HG03045 (cell line): Measurements from ENCODE around the gene MRPL4.
A peak's percentile ranks its signal among the peaks of the same experiment; 100 is the strongest.

Experiments
- ATAC-seq: cut with Tn5 transposase; IDR thresholded peaks from one replicate; pipeline ENCODE4 v1.9.1; 2021; ENCODE audit warnings: mild to moderate bottlenecking, moderate library complexity; ENCODE audit not compliant: unreplicated experiment

Gene MRPL4

GRCh38 chr19:10251792-10252694 is at the start of gene MRPL4:
Gene MRPL4 (plus strand): TSS chr19:10252214. CDS start chr19:10252254, 40 bp downstream.
- peak; percentile 83 for ATAC-seq

- ATAC-seq: no peak
Observed at GRCh38 chr19:10203686-10204085, 48.3 kb upstream of the MRPL4 start.

GRCh38 chr19:10205636-10206035 is 46.4 kb upstream of the MRPL4 start:
- no peak for ATAC-seq

DNA sequence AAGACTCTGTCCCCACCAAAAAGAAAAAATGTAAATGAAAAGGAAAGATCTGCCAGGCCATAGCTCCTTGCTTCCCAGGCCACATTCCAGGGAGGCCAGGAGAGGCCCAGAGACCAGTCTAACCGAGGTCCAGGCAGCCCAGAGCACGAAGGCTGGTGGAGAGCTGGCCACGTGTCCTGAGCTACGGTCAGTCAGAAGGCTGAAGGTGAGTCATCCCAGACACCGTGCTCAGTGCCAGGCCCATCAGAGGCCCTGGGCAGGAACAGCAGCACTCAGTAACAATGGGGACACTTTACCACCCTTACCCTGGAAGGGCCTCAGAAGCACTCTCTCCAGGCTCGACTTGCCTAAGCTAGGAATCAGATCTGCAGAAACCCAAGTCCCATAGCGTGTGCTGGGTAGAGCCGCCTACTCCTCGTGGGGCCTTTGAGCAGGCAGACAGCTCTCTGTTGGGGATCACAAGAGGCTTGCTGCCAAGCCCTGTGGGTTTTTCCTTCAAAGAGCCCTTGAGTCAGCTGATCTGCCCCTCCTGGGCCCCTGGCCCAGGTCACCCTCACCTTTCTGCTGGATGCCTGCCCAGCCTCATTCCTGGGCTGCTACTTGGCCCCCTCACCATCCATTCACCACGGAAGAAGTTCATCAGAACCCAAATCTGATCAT is 45.7 kb upstream of the MRPL4 start:
- ATAC-seq: no peak

DNA sequence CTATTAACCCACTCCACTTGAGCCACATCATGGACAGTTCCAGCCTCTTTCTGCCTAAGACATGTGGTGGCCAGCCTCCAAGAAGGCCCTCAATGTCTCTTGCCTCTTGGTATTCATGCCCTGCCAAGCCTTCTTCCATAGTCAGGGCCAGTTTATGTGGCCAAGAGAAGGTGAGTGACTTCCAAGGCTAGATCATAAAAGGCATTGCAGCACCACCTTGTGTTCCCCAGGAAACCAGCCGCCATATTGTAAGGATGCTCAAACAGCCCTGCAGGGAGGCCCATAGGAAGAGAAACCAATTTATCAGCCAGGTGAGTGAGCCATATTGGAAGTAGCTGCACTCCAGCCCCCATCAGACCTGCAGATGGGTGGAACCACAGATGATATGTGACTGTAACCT is 45.0 kb upstream of the MRPL4 start:
- ATAC-seq: no peak

DNA sequence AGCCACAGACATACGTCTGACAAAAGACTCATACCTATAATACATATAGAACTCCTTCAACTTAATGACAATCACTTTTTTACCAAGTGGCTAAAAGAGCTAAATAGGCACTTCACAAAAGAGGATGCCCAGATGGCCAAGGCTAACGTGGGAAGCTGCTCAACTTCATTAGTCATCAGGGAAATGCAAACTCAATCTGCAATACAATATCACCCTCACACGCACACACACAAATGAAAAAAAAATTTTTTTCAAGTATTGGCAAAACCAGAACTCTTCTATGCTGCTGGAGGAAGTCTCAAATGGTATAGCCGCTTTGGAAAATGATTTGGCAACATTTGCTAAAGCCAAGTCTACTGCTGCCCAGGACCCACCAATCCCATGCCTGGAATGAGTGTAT is 42.7 kb upstream of the MRPL4 start:
- ATAC-seq: no peak

- ATAC-seq: no peak
Observed at GRCh38 chr19:10211061-10211460, 41.0 kb upstream of the MRPL4 start.

- no peak for ATAC-seq
Observed at GRCh38 chr19:10211691-10212090, 40.3 kb upstream of the MRPL4 start.

- ATAC-seq: no peak
Observed at GRCh38 chr19:10214784-10215183, 37.2 kb upstream of the MRPL4 start.

- no peak for ATAC-seq
Observed at GRCh38 chr19:10217085-10217484, 34.9 kb upstream of the MRPL4 start.

- ATAC-seq: peak; percentile 65
Observed at GRCh38 chr19:10219678-10220077, 32.3 kb upstream of the MRPL4 start.

DNA sequence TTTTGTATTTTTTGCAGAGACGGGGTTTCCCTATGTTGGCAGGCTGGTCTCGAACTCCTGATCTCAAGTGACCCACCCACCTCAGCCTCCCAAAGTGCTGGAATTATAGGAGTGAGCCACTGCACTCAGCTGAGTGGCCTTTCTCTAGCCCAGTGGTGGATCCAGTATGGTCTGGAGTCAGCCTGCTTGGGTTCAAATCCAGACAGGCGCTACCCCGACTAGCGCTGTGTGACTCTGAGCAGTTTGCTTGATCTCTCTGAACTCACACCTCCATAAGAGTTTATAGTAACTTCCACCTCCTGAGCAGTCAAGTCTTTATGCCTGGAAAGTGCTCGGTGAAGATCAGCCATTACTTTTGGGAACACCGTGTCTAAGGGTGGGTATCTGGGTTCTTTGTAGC is 31.3 kb upstream of the MRPL4 start:
- no peak for ATAC-seq

- ATAC-seq: no peak
Observed at GRCh38 chr19:10222201-10222890, 29.7 kb upstream of the MRPL4 start.

DNA sequence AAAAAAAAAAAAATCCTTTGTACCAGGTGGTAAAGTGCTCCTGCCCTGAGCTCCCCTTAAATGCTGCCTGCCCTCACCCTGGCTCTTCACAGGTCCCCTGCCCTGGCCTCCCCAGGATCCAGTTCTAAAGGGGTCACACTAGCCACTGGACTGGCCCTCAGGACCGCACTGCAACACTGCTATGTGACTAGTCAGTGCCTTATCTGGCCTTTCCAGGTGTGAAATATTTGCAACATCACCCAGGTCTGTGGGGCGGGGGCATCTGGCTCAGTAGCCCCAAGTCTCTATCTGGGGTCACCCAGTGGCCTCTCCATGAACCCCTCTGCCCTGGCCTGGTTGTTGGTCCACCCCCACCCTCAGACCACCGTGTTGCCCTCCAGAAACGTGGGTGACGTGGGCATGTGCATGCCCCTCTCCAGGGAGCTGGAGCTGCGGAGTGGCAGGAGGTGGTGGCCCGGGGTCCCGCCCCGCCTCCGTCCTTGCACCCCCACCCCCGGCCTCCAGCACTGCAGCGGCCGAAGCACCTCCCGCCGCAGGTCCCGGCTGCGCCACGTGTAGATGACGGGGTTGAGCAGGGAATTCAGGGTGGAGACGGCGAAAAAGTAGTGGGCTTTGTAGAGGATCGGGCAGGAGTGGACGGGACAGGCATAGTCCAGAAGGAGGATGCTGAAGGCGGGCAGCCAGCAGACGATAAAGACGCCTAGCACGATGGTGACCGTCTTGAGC is 28.4 kb upstream of the MRPL4 start:
- ATAC-seq: no peak

- no peak for ATAC-seq
Observed at GRCh38 chr19:10224337-10224736, 27.7 kb upstream of the MRPL4 start.

- ATAC-seq: no peak
Observed at GRCh38 chr19:10226021-10226375, 26.0 kb upstream of the MRPL4 start.

GRCh38 chr19:10226376-10227025 is 25.5 kb upstream of the MRPL4 start:
- ATAC-seq: no peak

DNA sequence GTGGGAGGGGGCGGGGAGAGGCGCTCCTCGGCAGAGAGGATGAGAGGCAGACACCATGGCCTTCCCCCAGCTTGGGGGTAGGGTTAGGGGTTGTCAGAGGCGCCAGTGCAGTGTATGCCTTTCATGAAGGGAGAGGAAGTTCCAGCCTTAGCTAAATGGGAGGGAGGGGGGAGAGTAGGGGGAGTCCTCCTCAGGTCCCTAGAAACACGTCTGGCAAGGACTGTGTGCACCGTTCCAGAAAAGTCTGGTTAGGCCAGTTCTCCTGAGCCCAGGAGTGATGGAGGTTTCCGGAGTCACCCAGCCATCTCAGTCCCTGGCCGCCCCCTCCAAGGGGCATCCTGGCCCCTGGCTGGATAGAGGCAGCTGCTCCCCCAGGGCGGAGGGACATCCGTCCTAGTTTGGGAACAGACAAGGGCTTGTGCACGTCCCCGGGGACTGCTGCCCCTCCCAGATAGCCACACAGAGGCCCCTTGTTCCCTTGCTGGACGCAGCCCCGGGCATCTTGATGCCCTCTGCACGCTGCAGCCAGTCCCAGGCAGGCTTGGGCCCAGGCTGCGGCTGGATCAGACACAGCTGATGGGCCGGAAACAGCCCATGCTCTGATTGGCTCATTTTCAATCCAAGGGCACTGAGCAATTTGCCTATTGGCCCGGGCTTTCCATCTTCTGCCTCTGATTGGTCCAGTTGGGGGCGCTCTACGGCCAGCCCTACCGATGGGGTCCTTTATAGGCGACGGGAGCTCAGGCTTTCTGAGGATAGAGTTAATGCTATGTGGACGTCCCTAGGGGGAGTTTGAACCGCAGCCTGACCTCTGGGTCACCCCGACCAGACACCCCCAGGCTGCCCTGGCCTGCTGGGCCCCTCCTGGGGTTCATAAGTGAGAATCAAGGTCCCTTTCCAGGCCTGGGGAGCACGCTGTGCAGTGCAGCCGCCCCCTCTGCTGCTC is 24.7 kb upstream of the MRPL4 start:
- ATAC-seq: no peak

GRCh38 chr19:10228393-10228792 is 23.6 kb upstream of the MRPL4 start:
- ATAC-seq: no peak
